Stomach (tissue), 4 donors: Measurements from ENCODE around the gene MYBPC1.

ENCODE experiments used
- POLR2A ChIP-seq, 4 donors: fragments of 450-650 bp; IDR thresholded peaks; one replicate each; pipeline ENCODE4 v1.6.1; 2016; ENCODE audit warnings: antibody characterized with exemption in 4 of 4, control low read depth in 2 of 4, mild to moderate bottlenecking in 1 of 4, moderate library complexity in 1 of 4
- POLR2AphosphoS5 ChIP-seq, 3 donors: sonication (generic); formaldehyde crosslinking; IDR thresholded peaks; one replicate each; pipeline ENCODE4 v1.6.1; 2016; ENCODE audit warnings: antibody characterized with exemption in 3 of 3
- TF ChIP-seq, protein P1 (sequence below), 7 experiments: fragments of 450-650 bp in 4 of 7; fragments of 200-600 bp in 3 of 7; sonication (generic) in 3 of 7; IDR thresholded peaks; one replicate each; pipeline ENCODE4 v1.5.1; 2016 to 2019; ENCODE audit warnings: antibody characterized with exemption in 7 of 7, control low read depth in 2 of 7, mild to moderate bottlenecking in 1 of 7

DNA sequence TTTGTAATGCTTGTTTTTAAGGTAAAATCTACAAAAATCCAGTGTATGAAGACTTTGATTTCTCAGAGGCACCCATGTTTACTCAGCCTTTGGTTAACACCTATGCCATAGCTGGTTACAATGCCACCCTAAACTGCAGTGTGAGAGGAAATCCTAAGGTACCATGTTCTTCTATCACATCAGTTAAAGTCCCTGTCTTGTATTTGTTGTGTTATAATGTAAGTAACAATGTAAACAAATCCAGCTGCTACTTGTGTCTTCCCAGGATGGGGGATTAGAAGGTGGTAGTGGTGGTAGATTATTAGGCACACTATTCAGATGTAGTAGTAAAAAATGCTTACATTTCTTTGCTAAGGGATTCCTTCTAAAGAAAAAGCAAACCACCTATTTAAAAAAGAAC lies 83.3 kb downstream of the MYBPC1 start:
- TF ChIP-seq POLR2AphosphoS5 (IDR thresholded peaks at IDR 0.05) (no peak), POLR2A (IDR thresholded peaks at IDR 0.05) (no peak)
- TF ChIP-seq, protein P1, sequence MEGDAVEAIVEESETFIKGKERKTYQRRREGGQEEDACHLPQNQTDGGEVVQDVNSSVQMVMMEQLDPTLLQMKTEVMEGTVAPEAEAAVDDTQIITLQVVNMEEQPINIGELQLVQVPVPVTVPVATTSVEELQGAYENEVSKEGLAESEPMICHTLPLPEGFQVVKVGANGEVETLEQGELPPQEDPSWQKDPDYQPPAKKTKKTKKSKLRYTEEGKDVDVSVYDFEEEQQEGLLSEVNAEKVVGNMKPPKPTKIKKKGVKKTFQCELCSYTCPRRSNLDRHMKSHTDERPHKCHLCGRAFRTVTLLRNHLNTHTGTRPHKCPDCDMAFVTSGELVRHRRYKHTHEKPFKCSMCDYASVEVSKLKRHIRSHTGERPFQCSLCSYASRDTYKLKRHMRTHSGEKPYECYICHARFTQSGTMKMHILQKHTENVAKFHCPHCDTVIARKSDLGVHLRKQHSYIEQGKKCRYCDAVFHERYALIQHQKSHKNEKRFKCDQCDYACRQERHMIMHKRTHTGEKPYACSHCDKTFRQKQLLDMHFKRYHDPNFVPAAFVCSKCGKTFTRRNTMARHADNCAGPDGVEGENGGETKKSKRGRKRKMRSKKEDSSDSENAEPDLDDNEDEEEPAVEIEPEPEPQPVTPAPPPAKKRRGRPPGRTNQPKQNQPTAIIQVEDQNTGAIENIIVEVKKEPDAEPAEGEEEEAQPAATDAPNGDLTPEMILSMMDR (IDR thresholded peaks at IDR 0.05) = no peak
